Activated CD8-positive, alpha-beta memory T cell treated with anti-CD3 and anti-CD28 coated beads for 4 hours (primary cell): ENCODE data around the gene NOB1.
A peak's percentile ranks its signal among the peaks of the same experiment; 100 is the strongest.
"Not testable (repeated sequence)": the region's sequence is repeated elsewhere in the genome, so short reads cannot be mapped to it uniquely, and the experiment has no call there.

ENCODE experiments used
- DNase-seq, 2 donors: peaks; one replicate each; pipeline ENCODE4 v3.0.0-alpha.2; 2020; ENCODE audit warnings: low read depth in 2 of 2

Gene NOB1

DNA sequence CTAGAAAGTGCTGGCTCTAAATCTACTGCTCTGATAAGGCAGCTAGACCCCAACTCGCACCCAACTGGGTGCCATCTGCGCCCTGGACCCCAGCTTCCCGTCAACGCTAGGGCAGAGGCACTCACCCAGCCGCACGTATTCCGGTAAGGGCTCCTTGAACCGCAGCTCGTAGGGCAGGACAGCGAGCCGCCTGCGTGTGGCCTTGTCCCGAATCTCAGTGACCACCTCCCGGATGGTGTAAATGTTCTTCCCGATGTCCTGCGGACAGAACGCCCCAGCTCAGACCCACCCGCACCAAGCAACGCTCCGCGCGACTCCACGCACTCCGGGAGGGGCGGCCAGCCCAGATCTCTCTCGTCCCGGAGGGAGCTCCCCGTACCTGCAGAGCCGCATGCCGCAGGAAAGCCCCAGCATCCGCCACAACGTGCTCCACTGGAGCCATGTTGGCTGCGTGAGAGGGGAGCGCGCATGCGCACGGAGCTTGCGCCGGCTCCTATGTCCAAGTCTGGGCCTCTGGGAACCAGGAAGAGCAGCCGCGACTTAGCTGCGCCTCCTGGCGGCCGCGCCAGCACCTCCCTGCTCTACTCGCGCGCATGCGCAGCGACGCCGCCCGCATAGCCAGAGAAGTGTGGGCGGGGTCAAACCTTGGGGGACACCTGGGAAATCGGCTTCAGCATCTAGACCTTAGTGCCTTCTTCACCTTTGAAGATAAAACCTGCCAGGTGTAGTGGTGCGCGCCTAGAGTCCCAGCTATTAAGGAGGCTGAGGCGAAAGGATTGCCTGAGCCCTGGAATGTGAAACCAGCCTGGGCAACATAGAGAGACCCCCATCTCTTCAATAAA, at the start of gene NOB1:
Gene NOB1 (minus strand): TSS at position 458 of the 842 bp plus-strand sequence. CDS start 16 bp downstream, at position 442.
- DNase-seq = peak; percentile 93 to 94

DNA sequence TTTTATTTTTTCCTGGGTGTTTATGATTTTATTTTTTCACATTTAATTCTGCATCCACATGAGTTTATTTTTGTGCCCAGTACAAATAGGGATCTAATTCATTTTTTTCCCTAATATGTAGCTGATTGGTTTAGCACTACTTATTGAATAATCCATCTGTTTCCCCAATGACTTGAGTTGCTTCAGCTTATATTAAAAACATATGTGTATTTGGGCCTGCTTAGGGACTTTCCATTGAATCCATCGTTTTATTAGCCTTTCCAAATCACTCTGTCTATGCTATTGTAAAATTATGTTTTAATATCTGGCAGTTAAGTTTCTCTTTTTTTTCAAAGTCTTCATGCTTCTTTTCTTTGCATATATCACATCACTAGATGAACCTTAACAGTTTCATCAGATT, 49.6 kb upstream of the NOB1 start:
- no peak for DNase-seq

DNA sequence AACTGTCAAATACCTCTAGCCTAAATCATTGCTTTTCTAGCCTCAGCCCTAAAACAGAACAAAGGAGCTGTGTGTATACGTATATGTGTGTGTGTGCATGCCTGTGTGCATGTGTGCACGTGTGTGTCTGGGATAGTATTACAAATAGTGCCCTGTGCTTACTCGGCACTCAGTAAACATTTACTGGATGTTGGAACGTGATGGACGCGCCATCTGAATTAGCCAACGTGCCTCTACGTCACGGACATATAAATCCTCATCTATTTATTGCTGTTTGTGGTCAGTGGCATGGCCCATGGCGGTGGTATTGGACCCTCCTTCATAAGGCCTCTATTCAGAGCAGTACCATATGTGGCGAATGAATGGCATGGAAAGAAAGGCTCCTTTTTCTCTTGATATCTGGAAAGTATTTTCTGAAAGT, 44.9 kb upstream of the NOB1 start:
- no peak for DNase-seq

DNA sequence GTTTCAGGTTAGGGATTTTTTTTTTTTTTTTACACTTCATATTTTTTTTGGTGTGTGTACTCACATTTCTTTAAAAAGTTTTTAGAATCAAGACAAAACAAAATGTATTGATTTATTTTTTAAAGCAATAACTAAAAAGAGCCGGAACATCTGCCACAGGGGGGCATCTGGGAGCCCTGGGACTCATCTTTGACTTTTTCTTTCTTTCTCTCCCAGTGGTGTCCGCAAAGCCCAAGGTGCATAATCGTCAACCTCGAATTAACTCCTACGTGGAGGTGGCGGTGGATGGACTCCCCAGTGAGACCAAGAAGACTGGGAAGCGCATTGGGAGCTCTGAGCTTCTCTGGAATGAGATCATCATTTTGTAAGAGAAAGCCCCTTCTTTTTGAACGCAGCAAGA, 43.7 kb upstream of the NOB1 start:
- DNase-seq = no peak

DNA sequence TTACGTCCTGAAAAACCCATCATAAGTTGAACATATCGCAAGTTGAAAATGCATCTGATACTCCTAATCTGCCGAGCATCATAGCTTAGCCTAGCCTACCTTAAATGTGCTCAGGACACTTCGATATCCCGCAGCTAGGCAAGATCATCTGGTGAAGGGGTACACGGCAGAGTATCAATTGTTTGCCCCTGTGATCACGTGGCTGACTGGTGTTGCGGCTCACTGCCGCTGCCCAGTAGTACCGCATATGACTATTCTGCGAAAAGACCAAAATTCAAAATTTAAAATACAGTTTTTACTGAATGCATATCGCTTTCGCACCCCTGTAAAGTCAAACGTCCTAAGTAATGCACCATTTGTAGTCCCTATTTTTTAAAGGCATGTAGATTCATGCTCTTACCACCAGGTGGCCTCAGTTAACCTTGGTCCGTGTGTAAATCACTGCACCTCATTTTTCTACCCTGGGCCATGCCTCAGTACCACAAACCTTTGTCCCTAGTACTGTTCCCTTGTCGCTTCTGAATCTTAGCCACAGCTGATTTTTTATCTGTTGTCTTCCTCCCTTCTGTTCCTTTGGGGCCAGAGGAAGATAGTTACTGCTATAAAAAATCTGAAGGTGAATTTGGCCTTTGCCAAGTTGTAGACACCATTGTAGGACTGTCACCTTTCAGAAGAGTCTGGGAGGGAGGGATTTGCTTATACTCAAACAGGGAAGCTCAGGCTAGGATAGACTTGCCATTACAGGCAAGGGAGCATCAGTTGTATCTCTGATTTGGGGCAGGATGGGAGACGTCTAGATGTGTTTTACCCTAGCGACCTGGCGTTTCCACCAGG, 41.8 kb upstream of the NOB1 start:
- DNase-seq = no peak

DNA sequence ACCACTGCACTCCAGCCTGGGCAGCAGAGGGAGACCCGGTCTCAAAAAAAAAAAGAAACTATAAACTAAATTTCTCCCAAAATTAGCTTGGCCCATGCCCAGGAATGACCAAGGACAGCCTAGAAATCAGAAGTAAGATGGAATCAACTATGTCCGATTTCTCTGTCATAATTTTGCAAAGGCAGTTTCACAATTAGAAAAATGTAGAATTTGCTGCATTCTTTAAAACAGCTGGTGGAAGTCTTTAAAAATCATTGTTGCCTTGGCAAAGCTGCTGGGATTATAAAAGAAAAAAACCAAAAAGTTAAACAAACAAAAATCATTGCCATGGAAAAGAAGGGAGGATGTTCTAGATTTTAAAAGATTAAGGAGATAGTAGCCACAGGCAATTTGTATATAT, 39.8 kb upstream of the NOB1 start:
- no peak for DNase-seq

DNA sequence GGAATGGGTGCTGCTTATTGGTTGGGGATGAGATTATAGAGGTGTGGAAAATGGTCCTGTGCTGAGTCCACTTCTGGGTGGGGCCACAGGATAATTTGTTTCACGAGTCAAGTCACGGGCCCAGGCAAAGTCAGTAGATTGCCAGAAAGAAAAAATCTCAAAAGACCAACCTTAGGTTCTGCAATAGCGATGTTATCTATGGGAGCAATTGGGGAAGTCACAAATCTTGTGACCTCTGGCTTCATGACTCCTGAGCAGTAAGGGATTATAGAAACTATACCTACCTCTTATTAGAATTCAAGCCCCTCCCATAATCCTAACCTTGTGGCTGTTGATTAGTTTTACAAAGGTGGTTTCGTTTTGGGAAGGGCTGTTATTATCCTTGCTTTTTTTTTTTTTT, 38.8 kb upstream of the NOB1 start:
- no peak for DNase-seq

DNA sequence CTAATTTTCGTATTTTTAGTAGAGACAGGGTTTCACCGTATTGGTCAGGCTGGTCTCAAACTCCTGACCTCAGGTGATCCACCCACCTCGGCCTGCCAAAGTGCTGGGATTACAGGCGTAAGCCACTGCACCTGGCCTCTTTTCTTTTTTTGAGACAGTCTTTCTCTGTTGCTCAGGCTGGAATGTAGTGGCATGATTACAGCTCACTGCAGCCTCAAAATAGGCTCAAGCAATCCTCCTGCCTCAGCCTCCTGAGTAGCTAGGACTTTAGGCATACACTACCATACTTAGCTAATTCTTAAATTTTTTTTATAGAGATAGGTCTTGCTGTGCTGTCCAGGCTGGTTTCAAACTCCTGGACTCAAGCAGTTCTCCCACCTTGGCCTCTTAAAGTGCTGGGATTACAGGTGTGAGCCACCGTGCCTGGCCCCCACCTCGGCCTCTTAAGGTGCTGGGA, 36.7 kb upstream of the NOB1 start:
- DNase-seq = not testable (repeated sequence)

DNA sequence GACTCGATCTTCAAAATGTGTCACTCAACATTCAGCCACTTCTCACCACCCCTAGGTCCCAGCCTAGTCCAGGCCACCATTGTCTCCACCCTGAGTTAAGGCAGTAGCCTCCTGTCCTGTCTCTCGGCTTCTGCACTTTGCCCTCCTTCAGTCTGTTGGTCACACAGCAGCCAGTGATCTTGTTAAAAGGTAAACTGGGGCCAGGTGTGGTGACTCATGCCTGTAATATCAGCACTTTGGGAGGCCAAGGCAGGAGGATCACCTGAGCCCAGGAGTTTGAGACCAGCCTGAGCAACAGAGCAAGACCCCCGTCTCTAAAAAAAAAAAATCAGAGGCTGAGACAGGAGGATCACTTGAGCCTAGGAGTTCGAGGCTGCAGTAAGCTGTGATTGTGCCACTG, 33.2 kb upstream of the NOB1 start:
- DNase-seq = no peak

DNA sequence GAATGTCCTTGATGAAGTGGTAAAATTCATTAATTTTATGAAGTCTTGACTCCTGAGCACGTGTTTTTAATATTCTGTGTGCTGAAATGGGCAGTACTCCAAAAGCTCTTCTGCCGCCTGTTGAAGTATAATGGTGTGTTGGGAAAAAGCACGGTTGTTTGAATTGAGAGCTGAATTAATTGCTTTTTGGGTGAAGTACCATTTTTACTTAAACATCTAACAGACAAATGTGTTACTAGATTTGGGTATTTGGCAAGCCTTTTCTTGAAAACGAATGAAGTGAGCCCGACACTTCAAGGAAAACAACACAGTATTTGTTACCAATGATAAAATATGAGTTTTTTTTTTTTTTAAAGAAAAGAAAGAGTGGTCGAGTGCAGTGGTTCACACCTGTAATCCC, 29.9 kb upstream of the NOB1 start:
- no peak for DNase-seq

DNA sequence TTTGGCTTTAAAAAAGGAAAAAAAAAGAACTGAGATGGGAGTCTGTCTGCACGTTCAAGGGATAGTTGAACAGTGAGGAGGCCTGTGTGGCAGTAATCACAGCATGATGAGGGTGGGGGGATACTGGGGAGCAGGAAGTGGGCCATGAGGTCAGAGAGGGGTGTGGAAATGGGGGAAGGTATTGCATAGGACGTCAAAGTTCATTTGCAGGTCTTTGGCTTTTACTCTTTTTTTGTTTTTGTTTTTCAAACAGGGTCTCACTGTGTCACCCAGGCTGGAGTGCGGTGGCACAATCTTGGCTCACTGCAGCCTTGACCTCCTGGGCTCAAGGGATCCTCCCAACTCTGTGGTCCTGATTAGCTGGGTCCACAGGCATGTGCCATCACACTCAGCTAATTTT, 26.4 kb upstream of the NOB1 start:
- DNase-seq = no peak

DNA sequence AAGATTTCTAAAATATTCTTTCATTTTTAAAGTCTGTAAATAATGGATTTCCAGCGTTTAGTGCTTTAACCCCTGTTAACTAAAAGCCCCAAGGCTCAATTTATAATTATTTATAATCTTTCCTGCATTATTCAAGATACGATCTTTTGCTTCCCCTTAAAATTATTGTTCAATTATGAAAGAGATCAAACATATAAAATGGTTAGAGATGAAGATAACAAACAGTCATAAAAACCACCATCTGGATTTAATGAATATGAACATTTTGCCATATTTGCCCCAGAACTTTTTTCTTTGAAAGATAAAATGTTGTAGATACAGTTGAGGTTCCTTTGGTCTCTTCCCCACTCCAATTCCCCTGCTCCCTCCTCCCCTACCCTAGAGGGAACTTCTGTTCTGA, 25.0 kb upstream of the NOB1 start:
- no peak for DNase-seq

DNA sequence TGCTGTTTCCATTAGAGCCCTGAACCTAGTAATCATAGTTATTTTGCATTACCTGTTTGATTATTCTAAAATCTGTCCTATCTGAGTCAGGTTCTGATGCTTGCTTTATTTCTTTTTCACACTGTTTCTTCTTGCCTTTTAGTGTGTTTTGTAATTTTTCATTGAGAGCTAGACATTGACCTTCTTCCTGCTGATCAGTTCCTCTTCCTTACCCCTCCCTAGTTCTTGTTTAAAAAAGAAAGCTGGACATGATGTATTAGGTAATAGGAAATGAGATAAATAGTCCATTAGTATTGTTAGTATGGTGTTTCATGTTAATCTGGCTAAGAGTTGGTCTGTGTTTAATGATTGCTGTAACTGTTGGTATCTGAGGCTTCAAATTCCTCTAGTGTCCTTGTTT, 20.8 kb upstream of the NOB1 start:
- DNase-seq = no peak

DNA sequence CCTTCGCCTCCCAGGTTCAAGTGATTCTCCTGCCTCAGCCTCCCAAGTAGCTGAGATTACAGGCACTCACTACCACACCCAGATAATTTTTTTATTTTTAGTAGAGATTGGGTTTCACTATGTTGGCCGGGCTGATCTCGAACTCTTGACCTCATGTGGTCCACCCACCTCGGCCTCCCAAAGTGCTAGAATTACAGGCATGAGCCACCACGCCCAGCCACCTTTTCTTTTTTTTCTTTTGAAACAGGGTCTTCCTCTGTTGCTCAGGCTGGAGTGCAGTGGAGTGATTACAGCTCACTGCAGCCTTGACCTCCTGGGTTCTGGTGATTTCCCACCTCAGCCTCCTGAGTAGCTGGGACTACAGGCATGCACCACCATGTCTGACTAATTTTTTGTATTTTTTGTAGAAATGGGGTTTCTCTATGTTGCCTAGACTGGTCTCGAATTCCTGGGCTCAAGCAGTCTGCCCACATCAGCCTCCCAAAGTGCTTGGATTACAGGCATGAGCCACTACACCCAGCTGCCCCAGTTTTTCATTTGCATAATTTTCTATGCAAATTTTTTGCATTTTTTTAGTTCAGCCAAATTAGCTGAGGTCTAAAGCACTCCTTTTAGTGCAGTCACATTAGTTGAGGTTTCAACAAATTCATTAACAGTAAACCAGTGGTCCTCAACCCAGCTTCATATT, 18.7 kb upstream of the NOB1 start:
- DNase-seq = no peak

DNA sequence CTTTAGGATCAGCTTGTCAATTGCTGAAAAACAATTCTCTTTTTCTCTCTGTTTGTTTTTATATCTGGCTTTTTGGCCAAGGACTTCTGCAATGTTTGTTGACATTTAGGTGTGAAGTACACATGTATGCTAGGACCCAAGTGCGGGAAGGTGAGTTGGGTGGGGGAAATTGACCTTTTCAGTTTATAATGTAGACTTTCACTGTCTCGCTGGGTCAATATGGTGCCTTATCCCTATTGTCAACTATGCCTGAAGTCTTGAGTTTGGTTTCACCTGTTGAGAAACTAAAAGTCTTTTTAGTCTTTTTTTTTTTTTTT, 16.9 kb upstream of the NOB1 start:
- no peak for DNase-seq

DNA sequence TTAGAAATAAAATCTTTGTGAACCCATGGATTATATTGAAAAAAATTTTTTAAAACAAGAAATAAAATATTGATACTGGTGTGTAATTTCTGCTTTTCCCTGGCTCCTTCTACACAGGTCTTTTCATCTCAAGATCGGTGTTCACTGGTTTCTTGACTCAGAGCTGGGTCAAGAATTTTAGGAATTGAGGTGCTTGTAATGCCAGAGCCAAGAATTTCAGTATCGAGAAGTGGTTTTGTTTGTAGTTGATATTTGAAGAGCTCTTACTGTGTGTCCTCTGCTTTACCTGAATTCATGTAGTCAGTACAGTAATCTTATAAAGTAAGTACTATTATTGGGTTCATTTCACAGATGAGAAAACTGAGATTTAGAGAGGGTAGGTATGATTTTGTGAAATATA, 14.7 kb upstream of the NOB1 start:
- DNase-seq = no peak

DNA sequence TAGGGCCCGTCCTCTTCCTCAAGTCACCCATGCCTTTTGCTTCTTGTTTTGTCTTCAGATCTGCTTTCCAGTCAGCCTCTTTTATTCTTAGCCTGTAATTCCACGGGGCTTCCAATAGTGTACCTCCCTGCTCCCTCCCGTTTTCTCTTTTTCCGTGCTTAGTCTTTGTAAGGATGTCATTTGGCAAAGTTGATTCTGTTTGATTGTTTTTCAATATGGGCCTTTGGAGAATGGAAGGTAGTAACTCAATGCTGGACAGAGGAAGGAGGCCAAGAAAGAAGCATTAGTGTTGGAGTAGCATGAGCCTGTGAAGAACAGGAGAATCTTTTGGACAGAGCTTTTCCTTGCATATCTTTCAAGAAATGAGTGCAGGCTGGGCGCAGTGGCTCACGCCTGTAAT, 13.9 kb upstream of the NOB1 start:
- DNase-seq = no peak

DNA sequence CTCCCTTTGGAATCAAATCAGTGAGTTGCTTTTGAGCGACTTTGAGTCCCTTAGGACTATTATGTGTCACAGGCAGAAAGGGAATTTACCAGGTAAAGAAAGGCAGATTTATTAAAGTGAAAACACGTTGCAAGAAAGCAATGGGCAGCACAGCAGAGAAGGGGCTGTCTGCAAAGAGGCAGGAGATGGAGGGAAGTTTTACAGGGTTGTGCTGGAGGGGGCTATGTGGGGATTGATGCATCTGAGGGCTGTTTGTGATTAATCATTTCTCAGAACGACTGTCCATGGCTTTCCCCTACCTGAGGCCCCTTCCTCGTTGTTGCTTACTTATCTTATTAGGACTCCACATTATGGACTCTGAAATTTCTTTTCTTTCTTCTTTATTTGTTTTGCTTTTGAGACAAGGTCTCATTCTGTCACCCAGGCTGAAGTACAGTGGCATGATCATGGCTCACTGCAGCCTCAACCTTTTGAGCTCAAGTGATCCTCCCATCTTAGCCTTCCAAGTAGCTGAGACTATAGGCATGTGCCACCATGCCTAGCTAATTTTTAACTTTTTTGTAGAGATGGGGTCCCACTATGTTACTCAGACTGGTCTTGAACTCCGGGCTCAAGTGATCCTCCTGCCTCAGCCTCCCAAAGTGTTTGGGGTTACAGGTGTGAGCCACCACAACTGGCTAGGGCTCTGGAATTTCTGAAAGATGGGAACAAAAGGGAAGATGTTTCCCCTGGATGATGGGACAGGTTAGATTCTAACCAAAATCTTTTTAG, 12.9 kb upstream of the NOB1 start:
- DNase-seq = no peak

DNA sequence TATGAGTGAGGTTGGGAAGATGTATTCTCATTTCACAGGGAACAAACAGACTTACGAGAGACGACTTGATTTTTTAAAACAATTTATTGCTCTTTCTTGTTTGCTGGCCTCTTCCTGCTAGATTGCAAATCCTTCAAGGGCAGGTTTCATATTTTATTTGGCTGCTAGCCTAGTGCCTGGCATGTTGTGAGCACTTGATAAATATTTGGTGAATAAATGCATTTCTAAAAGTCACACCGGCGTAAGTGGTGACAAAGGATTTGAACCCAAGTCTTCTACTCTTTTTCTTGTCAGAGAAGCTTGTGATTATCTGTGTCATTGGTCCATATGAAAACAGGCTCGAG, 8.8 kb upstream of the NOB1 start:
- DNase-seq = no peak

DNA sequence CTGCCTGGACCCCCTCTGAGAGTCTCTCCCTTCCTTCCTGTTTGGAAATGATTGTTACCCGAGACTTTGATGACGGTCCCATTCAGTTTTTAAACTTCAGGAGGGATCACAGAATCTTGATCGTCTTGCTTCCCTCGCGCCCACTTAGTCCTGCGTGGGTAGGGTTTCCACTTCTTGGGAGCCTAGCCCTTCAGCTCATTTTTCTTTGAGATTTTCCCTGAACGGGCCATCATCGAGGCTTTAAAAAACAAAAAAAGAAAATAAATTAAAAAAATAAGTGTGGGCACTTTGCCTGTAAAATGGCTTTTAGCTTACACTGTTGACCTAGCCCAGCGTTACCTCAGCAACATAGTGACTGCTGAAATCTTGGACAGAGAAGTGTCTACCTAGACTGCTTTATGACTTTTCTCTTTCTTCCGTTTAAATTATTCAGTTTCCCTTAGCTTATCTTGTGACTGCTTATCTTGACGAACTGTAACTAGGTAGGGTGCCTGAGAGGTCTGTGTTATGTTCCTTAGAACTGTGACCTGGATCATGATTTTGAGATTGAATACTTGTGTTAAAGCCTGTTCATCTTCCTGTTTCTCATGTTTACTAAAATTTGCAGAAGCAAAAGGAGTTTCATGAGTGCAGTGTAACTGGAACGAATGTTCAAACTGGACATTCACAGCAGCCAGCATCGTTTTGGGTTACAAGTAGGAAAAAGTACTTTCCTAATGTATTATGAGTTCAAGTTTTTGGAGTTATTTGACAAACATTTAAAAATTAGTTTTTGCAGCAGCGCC, 8.3 kb upstream of the NOB1 start:
- no peak for DNase-seq
